ENCODE measurements around the gene PRMT7. TPM values are rescaled to one million over a fixed set of nuclear protein-coding genes. Genes with fewer than 3 reads are reported as not detected.

PRMT7 gene
- total and polyA plus RNA-seq, 2 donors from 2014 or later, result 20.4 to 33.7 TPM

GRCh38 chr16:68332411-68333121 is 21.7 kb downstream of the PRMT7 start:
- H3K9ac ChIP-seq (ENCODE audit: low read length in 3 of 3), result no peak overlapping the region
- H3K27ac ChIP-seq (ENCODE audit: low read depth in 2 of 2, low read length in 2 of 2), result peak overlapping the region; percentile 45 to 84
- peaks cover 8 to 12% (median 11%) of the 10 kb centered on the region in 3 donors for H3K4me1 ChIP-seq (ENCODE audit: control insufficient read depth in 2 of 3, insufficient read depth in 2 of 3, low read depth in 1 of 3, low read length in 3 of 3)

DNA sequence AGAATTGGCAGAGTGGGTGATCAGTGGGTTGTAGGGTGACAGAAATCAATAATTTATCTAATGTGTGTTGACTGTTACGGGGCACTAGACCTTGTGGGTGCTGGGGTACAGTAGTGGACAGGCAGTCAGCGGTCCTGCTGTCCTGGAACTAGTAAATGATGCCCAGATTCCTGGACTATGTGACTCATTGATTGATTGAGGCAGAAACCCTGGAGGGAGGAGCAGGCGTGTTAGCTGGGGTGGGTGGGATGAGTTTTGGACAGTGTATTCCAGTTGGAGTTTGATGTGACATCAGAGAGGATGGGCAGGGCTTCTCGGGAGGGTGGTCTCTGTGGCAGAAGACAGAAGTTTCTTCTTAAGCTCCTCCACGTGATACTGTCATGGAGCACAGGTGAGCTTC is 24.4 kb downstream of the PRMT7 start:
- no peak overlapping the region for H3K9ac ChIP-seq (ENCODE audit: low read length in 3 of 3)
- no peak overlapping the region for H3K4me3 ChIP-seq (ENCODE audit: low read length in 3 of 3)
- FAIRE-seq, result no peak
- no peak overlapping the region for H3K27ac ChIP-seq (ENCODE audit: low read depth in 2 of 2, low read length in 2 of 2)
- intact Hi-C loops (cut with DNase I), result no loop called here
- peaks cover 7 to 29% (median 22%) of the 10 kb centered on the region in 3 donors for H3K36me3 ChIP-seq (ENCODE audit: control insufficient read depth in 2 of 3, insufficient read depth in 3 of 3, low read length in 3 of 3)
- H3K4me1 ChIP-seq (ENCODE audit: control insufficient read depth in 2 of 3, insufficient read depth in 2 of 3, low read depth in 1 of 3, low read length in 3 of 3), result peaks cover 8 to 12% (median 11%) of the 10 kb centered on the region in 3 donors
- peak in 1 of 5 donors; percentile 23 for DNase-seq
- H3K9me3 ChIP-seq (ENCODE audit: control insufficient read depth in 2 of 3, insufficient read depth in 1 of 3, low read length in 3 of 3), result no peaks in the 10 kb centered on the region
- no peaks in the 10 kb centered on the region for H3K27me3 ChIP-seq (ENCODE audit: control insufficient read depth, insufficient read depth, low read length)
- TF ChIP-seq, protein P1, sequence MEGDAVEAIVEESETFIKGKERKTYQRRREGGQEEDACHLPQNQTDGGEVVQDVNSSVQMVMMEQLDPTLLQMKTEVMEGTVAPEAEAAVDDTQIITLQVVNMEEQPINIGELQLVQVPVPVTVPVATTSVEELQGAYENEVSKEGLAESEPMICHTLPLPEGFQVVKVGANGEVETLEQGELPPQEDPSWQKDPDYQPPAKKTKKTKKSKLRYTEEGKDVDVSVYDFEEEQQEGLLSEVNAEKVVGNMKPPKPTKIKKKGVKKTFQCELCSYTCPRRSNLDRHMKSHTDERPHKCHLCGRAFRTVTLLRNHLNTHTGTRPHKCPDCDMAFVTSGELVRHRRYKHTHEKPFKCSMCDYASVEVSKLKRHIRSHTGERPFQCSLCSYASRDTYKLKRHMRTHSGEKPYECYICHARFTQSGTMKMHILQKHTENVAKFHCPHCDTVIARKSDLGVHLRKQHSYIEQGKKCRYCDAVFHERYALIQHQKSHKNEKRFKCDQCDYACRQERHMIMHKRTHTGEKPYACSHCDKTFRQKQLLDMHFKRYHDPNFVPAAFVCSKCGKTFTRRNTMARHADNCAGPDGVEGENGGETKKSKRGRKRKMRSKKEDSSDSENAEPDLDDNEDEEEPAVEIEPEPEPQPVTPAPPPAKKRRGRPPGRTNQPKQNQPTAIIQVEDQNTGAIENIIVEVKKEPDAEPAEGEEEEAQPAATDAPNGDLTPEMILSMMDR (IDR thresholded peaks at IDR 0.05; ENCODE audit: borderline replicate concordance, extremely low read depth, insufficient read depth), result no peak

More at GRCh38 chr16:68332411-68333121, 21.7 kb downstream of the PRMT7 start:
- FAIRE-seq, result no peak
- H3K27me3 ChIP-seq (ENCODE audit: control insufficient read depth, insufficient read depth, low read length), result no peaks in the 10 kb centered on the region
- intact Hi-C loops (cut with DNase I), result no loop called here
- no peaks in the 10 kb centered on the region for H3K9me3 ChIP-seq (ENCODE audit: control insufficient read depth in 2 of 3, insufficient read depth in 1 of 3, low read length in 3 of 3)
- H3K4me3 ChIP-seq (ENCODE audit: low read length in 3 of 3), result no peak overlapping the region
- TF ChIP-seq, protein P1 (IDR thresholded peaks at IDR 0.05; ENCODE audit: borderline replicate concordance, extremely low read depth, insufficient read depth), result no peak
- peaks cover under 1 to 4% (median 3%) of the 10 kb centered on the region in 3 donors for H3K36me3 ChIP-seq (ENCODE audit: control insufficient read depth in 2 of 3, insufficient read depth in 3 of 3, low read length in 3 of 3)
- peak in 4 of 5 donors; percentile 34 to 87 (median 63) for DNase-seq

GRCh38 chr16:68338326-68339119 is 27.7 kb downstream of the PRMT7 start:
- Histone ChIP-seq H3K36me3 (ENCODE audit: control insufficient read depth in 2 of 3, insufficient read depth in 3 of 3, low read length in 3 of 3) (peaks cover 3 to 39% (median 28%) of the 10 kb centered on the region in 3 donors), H3K9me3 (ENCODE audit: control insufficient read depth in 2 of 3, insufficient read depth in 1 of 3, low read length in 3 of 3) (no peaks in the 10 kb centered on the region), H3K9ac (ENCODE audit: low read length in 3 of 3) (no peak overlapping the region), H3K4me3 (ENCODE audit: low read length in 3 of 3) (no peak overlapping the region), H3K4me1 (ENCODE audit: control insufficient read depth in 2 of 3, insufficient read depth in 2 of 3, low read depth in 1 of 3, low read length in 3 of 3) (no peaks in the 10 kb centered on the region), H3K27me3 (ENCODE audit: control insufficient read depth, insufficient read depth, low read length) (no peaks in the 10 kb centered on the region), H3K27ac (ENCODE audit: low read depth in 2 of 2, low read length in 2 of 2) (no peak overlapping the region)
- TF ChIP-seq, protein P1 (IDR thresholded peaks at IDR 0.05; ENCODE audit: borderline replicate concordance, extremely low read depth, insufficient read depth), result no peak
- FAIRE-seq, result no peak
- peak in 1 of 5 donors; percentile 37 for DNase-seq
- intact Hi-C loops (cut with DNase I), result no loop called here
